MCF 10A (cell line): ENCODE results near the gene CCNQ. TPM values are rescaled to one million over a fixed set of nuclear protein-coding genes. Genes with fewer than 3 reads are reported as not detected.
"Not testable (repeated sequence)": the region's sequence is repeated elsewhere in the genome, so short reads cannot be mapped to it uniquely, and the experiment has no call there.

Experiments
- BruUV-seq: library from RNA; stranded (reverse); fragments of 400-500 nt; replicated peaks from 2 replicates; lab custom pipeline; 2021; lab: Mats Ljungman, UMichigan
- CTCF ChIA-PET: fragments of 300-600 bp; sonication (Branson Sonifier 250); formaldehyde crosslinking; extraction: SDS; loops from one replicate; lab custom pipeline; 2021; ENCODE audit warnings: antibody characterized with exemption, inconsistent platforms; lab: Yijun Ruan, JAX
- POLR2A ChIA-PET: fragments of 300-600, 350-650 bp; sonication (Branson Sonifier 250); formaldehyde crosslinking; extraction: SDS; loops from one replicate; lab custom pipeline; 2020; ENCODE audit warnings: antibody characterized with exemption, inconsistent platforms; lab: Yijun Ruan, JAX
- DNase-seq: peaks from one replicate; pipeline ENCODE4 v3.0.0-alpha.2; 2018; ENCODE audit not compliant: unreplicated experiment
- H3K27ac Mint-ChIP-seq: one replicate; pipeline ENCODE4 v1.8.0; 2022; ENCODE audit warnings: mild to moderate bottlenecking, low read depth, mixed read lengths; ENCODE audit not compliant: unreplicated experiment
- H3K27me3 Mint-ChIP-seq: one replicate; pipeline ENCODE4 v1.8.0; 2022; ENCODE audit warnings: mixed read lengths; ENCODE audit not compliant: insufficient read depth, unreplicated experiment
- H3K36me3 Mint-ChIP-seq: one replicate; pipeline ENCODE4 v1.8.0; 2022; ENCODE audit warnings: mild to moderate bottlenecking, moderate library complexity, mixed read lengths; ENCODE audit not compliant: insufficient read depth, unreplicated experiment
- H3K4me1 Mint-ChIP-seq: one replicate; pipeline ENCODE4 v1.8.0; 2022; ENCODE audit warnings: mixed read lengths; ENCODE audit not compliant: insufficient read depth, unreplicated experiment
- H3K4me3 Mint-ChIP-seq: one replicate; pipeline ENCODE4 v1.8.0; 2022; ENCODE audit warnings: mild to moderate bottlenecking, moderate library complexity, mixed read lengths; ENCODE audit not compliant: unreplicated experiment
- H3K9me3 Mint-ChIP-seq: one replicate; pipeline ENCODE4 v1.8.0; 2022; ENCODE audit warnings: mixed read lengths; ENCODE audit not compliant: unreplicated experiment
- CTCF ChIP-seq: fragments of 200-600 bp; IDR thresholded peaks from one replicate; pipeline ENCODE4 v1.8.0; 2022; ENCODE audit warnings: antibody characterized with exemption, mild to moderate bottlenecking; ENCODE audit not compliant: unreplicated experiment
- intact Hi-C: fragments of 100-400 bp; cut with micrococcal nuclease; formaldehyde crosslinking; loops from 2 replicates; pipeline ENCODE4 v1.14.1; 2022
- total RNA-seq: library from RNA; stranded (reverse); gene quantifications from 2 replicates; pipeline ENCODE4 v1.2.3, GENCODE V29; 2022

The CCNQ gene
- total RNA-seq, 1 experiment from 2014 or later, result 21.7 TPM

- no peaks in the 10 kb centered on the region for H3K36me3 Mint-ChIP-seq
- intact Hi-C loops, result no loop called here
- ChIA-PET POLR2A (interaction anchor here (0.7 to 1.3 kb wide), 3 partner anchors 9 to 646 kb away, joined by 3 to 6 read pairs (median 3); partner anchors contain the start of genes IDH3G and SSR4), CTCF (interaction anchor here (0.6 to 5.5 kb wide), 14 partner anchors 9 to 665 kb away, joined by 3 to 45 read pairs (median 4); partner anchors contain the start of genes CCNQ and SLC6A8)
- H3K4me3 Mint-ChIP-seq, result no peak overlapping the region
- no TSS peak for BruUV-seq
- no peak overlapping the region for H3K27ac Mint-ChIP-seq
- H3K9me3 Mint-ChIP-seq, result peaks cover 6% of the 10 kb centered on the region
- H3K4me1 Mint-ChIP-seq, result no peaks in the 10 kb centered on the region
- no peak for TF ChIP-seq CTCF
- H3K27me3 Mint-ChIP-seq, result peaks cover 7% of the 10 kb centered on the region
- no peak for DNase-seq
These were observed 9.9 kb upstream of the CCNQ start for GRCh38 chrX:153608806-153609205.

- ChIA-PET CTCF (interaction anchor here (1.1 to 2.0 kb wide), 2 partner anchors 12 to 57 kb away, joined by 4 to 10 read pairs; no protein-coding TSS in a partner anchor), POLR2A (no interaction called here)
- intact Hi-C loops, result no loop called here
- BruUV-seq, result no TSS peak
- no peaks in the 10 kb centered on the region for H3K4me1 Mint-ChIP-seq
- TF ChIP-seq CTCF, result no peak
- H3K4me3 Mint-ChIP-seq, result no peak overlapping the region
- DNase-seq, result no peak
- H3K9me3 Mint-ChIP-seq, result peaks cover 1% of the 10 kb centered on the region
- H3K27me3 Mint-ChIP-seq, result peaks cover 3% of the 10 kb centered on the region
- no peak overlapping the region for H3K27ac Mint-ChIP-seq
- no peaks in the 10 kb centered on the region for H3K36me3 Mint-ChIP-seq
These were observed 9.4 kb upstream of the CCNQ start for GRCh38 chrX:153608376-153608775.

- POLR2A ChIA-PET, result interaction anchor here (0.9 kb wide), 1 partner anchor 92 kb away, joined by 3 read pairs; no protein-coding TSS in a partner anchor
These were observed 7.6 kb upstream of the CCNQ start for GRCh38 chrX:153606503-153606902.

GRCh38 chrX:153604666-153605380, 5.9 kb upstream of the CCNQ start:
- not testable (repeated sequence) for H3K9me3 Mint-ChIP-seq, H3K4me3 Mint-ChIP-seq
- POLR2A ChIA-PET, result interaction anchor here (0.7 kb wide), 1 partner anchor 49 kb away, joined by 3 read pairs; no protein-coding TSS in a partner anchor

More at GRCh38 chrX:153606503-153606902, 7.6 kb upstream of the CCNQ start:
- H3K36me3 Mint-ChIP-seq, result no peaks in the 10 kb centered on the region
- no peaks in the 10 kb centered on the region for H3K9me3 Mint-ChIP-seq
- H3K27me3 Mint-ChIP-seq, result no peaks in the 10 kb centered on the region
- intact Hi-C loops, result no loop called here
- H3K4me1 Mint-ChIP-seq, result no peaks in the 10 kb centered on the region
- no peak for DNase-seq
- no peak overlapping the region for H3K4me3 Mint-ChIP-seq
- no TSS peak for BruUV-seq
- H3K27ac Mint-ChIP-seq, result no peak overlapping the region
- CTCF ChIA-PET, result interaction anchor here (0.7 to 2.4 kb wide), 3 partner anchors 29 to 288 kb away, joined by 4 to 10 read pairs (median 4); no protein-coding TSS in a partner anchor
- TF ChIP-seq CTCF, result no peak

More at GRCh38 chrX:153604666-153605380, 5.9 kb upstream of the CCNQ start:
- CTCF ChIA-PET, result interaction anchor here (0.7 to 2.4 kb wide), 4 partner anchors 9 to 63 kb away, joined by 3 to 10 read pairs (median 3); no protein-coding TSS in a partner anchor
- DNase-seq, H3K4me1 Mint-ChIP-seq, H3K27ac Mint-ChIP-seq, H3K27me3 Mint-ChIP-seq, H3K36me3 Mint-ChIP-seq, intact Hi-C loops, BruUV-seq: not testable (repeated sequence)
